ENCODE data around the gene SH3YL1.

GRCh38 chr2:216068-216467 lies 47.8 kb downstream of the SH3YL1 start:
- TF ChIP-seq CTCF (conservative IDR thresholded peaks at IDR 0.05; ENCODE audit: low read depth, low read length) (no peak), EZH2phosphoT487 (IDR thresholded peaks at IDR 0.05; ENCODE audit: borderline replicate concordance, low read length) (no peak), EZH2 (IDR thresholded peaks at IDR 0.05; ENCODE audit: low read length, unreplicated experiment) (no peak)
